B cell (primary cell): Measurements from ENCODE around the gene ACOX3. TPM values are rescaled to one million over a fixed set of nuclear protein-coding genes. Genes with fewer than 3 reads are reported as not detected.
"Not testable (repeated sequence)": the region's sequence is repeated elsewhere in the genome, so short reads cannot be mapped to it uniquely, and the experiment has no call there.

ENCODE experiments used
- ATAC-seq: fragments of 200-7000 bp; cut with Tn5 transposase; one replicate; pipeline ENCODE4 v1.10.0; 2021; ENCODE audit warnings: low read depth, mild to moderate bottlenecking, moderate number of reproducible peaks, moderate library complexity
- CTCF ChIA-PET: fragments of 350-600 bp; sonication (Branson Sonifier 250); formaldehyde crosslinking; loops from one replicate; lab custom pipeline; 2021; ENCODE audit warnings: antibody characterized with exemption, inconsistent platforms; lab: Charles Lee
- POLR2A ChIA-PET: fragments of 350-600 bp; sonication (Branson Sonifier 250); formaldehyde crosslinking; loops from one replicate; lab custom pipeline; 2021; ENCODE audit warnings: antibody characterized with exemption; lab: Charles Lee
- DNase-seq: peaks from one replicate; pipeline ENCODE4 v3.0.0; 2013
- H2AFZ ChIP-seq: 2 replicates; pipeline ENCODE4 v1.6.1; 2012; ENCODE audit warnings: mild to moderate bottlenecking, low read depth, low read length; ENCODE audit not compliant: insufficient read depth, poor library complexity, severe bottlenecking
- H3K27ac ChIP-seq, 2 donors: 1 replicate in 1 of 2; 2 replicates in 1 of 2; pipeline ENCODE4 v1.5.1; 2012 to 2013; ENCODE audit warnings: low read length in 2 of 2, mild to moderate bottlenecking in 2 of 2, moderate library complexity in 1 of 2
- H3K27me3 ChIP-seq, 4 experiments: fragments of 200-600 bp in 1 of 4; sonication (generic) in 1 of 4; replicated peaks in 1 of 4; 1 replicate in 2 of 4; 2 replicates in 2 of 4; pipeline versions ENCODE4 v1.6.1 to v1.7.0; 2013 to 2016; ENCODE audit warnings: low read length in 3 of 4, mild to moderate bottlenecking in 2 of 4, mixed read lengths in 1 of 4, moderate library complexity in 1 of 4; ENCODE audit not compliant: insufficient read depth in 4 of 4, control insufficient read depth in 3 of 4; ENCODE audit errors: control extremely low read depth in 1 of 4
- H3K36me3 ChIP-seq, 2 experiments: replicated peaks in 1 of 2; 1 replicate in 1 of 2; 2 replicates in 1 of 2; pipeline versions ENCODE4 v1.6.1 to v1.7.1; 2013; ENCODE audit warnings: low read length in 1 of 2; ENCODE audit not compliant: insufficient read depth in 2 of 2, control insufficient read depth in 1 of 2; ENCODE audit errors: control extremely low read depth in 1 of 2, extremely low read depth in 1 of 2
- H3K4me1 ChIP-seq, 2 donors: fragments of 200-600 bp in 1 of 2; sonication (generic) in 1 of 2; 1 replicate in 1 of 2; 2 replicates in 1 of 2; pipeline versions ENCODE4 v1.5.1 to v1.6.1; 2013 to 2017; ENCODE audit warnings: low read length in 2 of 2; ENCODE audit not compliant: control insufficient read depth in 2 of 2, insufficient read depth in 2 of 2
- H3K4me2 ChIP-seq: replicated peaks from 2 replicates; pipeline ENCODE3; 2012; ENCODE audit warnings: mild to moderate bottlenecking, low read depth, low read length; ENCODE audit not compliant: poor library complexity, severe bottlenecking
- H3K4me3 ChIP-seq, 5 experiments: fragments of 200-600 bp in 1 of 5; sonication (generic) in 1 of 5; 1 replicate in 3 of 5; 2 replicates in 2 of 5; pipeline versions ENCODE4 v1.5.1 to v1.7.0; 2011 to 2016; ENCODE audit warnings: low read length in 4 of 5, mild to moderate bottlenecking in 4 of 5, low read depth in 2 of 5, control low read depth in 1 of 5, moderate library complexity in 1 of 5; ENCODE audit not compliant: insufficient read depth in 1 of 5; ENCODE audit errors: control extremely low read depth in 1 of 5, extremely low read depth in 1 of 5
- H3K79me2 ChIP-seq: fragments of 200-600 bp; sonication (generic); one replicate; pipeline ENCODE4 v1.6.0; 2016; ENCODE audit warnings: low read length; ENCODE audit not compliant: control insufficient read depth, insufficient read depth
- H3K9ac ChIP-seq: fragments of 200-600 bp; sonication (generic); 2 replicates; pipeline ENCODE4 v1.6.1; 2017; ENCODE audit warnings: mild to moderate bottlenecking, low read length, moderate library complexity
- H3K9me3 ChIP-seq, 3 donors: one replicate each; pipeline versions ENCODE4 v1.6.1 to v1.7.1; 2013; ENCODE audit warnings: low read length in 2 of 3; ENCODE audit not compliant: control insufficient read depth in 2 of 3, insufficient read depth in 1 of 3; ENCODE audit errors: control extremely low read depth in 1 of 3
- H4K20me1 ChIP-seq: 2 replicates; pipeline ENCODE4 v1.6.0; 2012; ENCODE audit warnings: mild to moderate bottlenecking, low read length; ENCODE audit not compliant: insufficient read depth, control insufficient read depth, poor library complexity, severe bottlenecking
- H3K27ac Mint-ChIP-seq: one replicate; pipeline ENCODE4 v1.8.0; 2021; ENCODE audit warnings: mixed read lengths
- H3K27me3 Mint-ChIP-seq: one replicate; pipeline ENCODE4 v1.8.0; 2021; ENCODE audit warnings: mixed read lengths
- H3K4me1 Mint-ChIP-seq: one replicate; pipeline ENCODE4 v1.8.0; 2021; ENCODE audit warnings: mixed read lengths
- H3K4me3 Mint-ChIP-seq: one replicate; pipeline ENCODE4 v1.8.0; 2021; ENCODE audit warnings: mixed read lengths
- H3K9me3 Mint-ChIP-seq: one replicate; pipeline ENCODE4 v1.8.0; 2022; ENCODE audit warnings: mixed read lengths; ENCODE audit not compliant: insufficient read depth
- EZH2 ChIP-seq: IDR thresholded peaks from 2 replicates; pipeline ENCODE4 v1.6.1; 2012; ENCODE audit warnings: borderline replicate concordance, low read depth, mild to moderate bottlenecking, moderate library complexity, low read length; ENCODE audit not compliant: insufficient read depth, poor library complexity, severe bottlenecking
- WGBS: methylation state at CpG from one replicate; pipeline ENCODE4 v1.1.5; 2013; ENCODE audit warnings: missing lambda C conversion rate; ENCODE audit not compliant: insufficient coverage; 5-methylcytosine and 5-hydroxymethylcytosine counted together
- intact Hi-C: fragments of 100-400 bp; cut with micrococcal nuclease; formaldehyde crosslinking; loops from one replicate; pipeline ENCODE4 v1.10.0; 2022
- polyA plus RNA-seq: library from polyadenylated mRNA; depleted of rRNA; stranded (reverse); fragments of >200 nt; gene quantifications from 2 replicates; pipeline ENCODE4 v1.2.3, GENCODE V29; 2012
- total RNA-seq, 2 donors: library from RNA; stranded (reverse); fragments of 120-200 nt in 1 of 2; gene quantifications; 1 replicate in 1 of 2; 2 replicates in 1 of 2; pipeline versions ENCODE4 v1.2.3 to v1.2.4, GENCODE V29; 2013 to 2022
- TF ChIP-seq, protein P1 (sequence below): fragments of 200-600 bp; IDR thresholded peaks from one replicate; pipeline ENCODE4 v1.8.0; 2022; ENCODE audit warnings: antibody characterized with exemption, mild to moderate bottlenecking

Gene ACOX3
- total and polyA plus RNA-seq, 2 donors (not counting 1 experiment from before 2014, with no cell fraction given): 4.6 to 23.1 TPM

DNA sequence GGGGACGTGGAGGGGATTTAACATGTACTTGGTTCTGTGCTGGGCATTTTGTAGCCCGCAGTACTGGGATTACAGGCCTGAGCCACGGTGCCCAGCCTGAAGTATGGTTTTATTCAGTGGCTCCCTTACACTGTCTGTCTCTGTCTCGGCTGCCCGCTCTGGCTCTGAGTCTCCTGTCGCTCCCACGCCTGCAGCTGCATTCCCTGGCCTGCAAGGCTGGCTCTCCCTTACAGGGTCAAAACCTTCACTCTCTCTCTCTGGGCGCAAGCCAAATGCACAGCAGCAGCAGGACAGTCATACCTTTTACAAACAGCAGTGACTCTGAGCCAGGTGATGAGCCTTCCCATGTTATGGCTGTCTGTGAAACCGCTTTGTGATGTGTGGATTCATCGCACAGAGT lies 98.8 kb downstream of the ACOX3 start:
- CTCF ChIA-PET: no interaction called here
- H3K27ac Mint-ChIP-seq: no peak overlapping the region
- intact Hi-C loops: no loop called here

DNA sequence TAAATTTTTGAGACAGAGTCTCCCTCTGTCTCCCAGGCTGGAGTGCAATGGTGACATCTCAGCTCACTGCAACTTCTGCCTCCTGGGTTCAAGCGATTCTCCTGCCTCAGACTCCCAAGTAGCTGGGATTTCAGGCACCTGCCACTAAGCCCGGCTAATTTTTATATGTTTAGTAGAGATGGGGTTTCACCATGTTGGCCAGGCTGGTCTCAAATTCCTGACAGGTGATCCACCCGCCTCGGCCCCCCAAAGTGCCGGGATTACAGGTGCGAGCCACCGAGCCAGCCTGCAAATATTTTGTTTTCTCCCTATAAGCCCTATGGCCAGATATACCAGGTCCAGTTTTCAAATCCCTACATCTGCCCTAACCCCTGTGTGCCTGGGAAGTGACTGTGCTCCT lies 99.2 kb downstream of the ACOX3 start:
- H3K36me3 ChIP-seq, H3K9me3 ChIP-seq, H3K4me3 Mint-ChIP-seq, H3K27ac Mint-ChIP-seq, H3K4me3 ChIP-seq, H3K27me3 Mint-ChIP-seq, H2AFZ ChIP-seq, H3K4me1 Mint-ChIP-seq, POLR2A ChIA-PET, H3K27me3 ChIP-seq, CTCF ChIA-PET, DNase-seq, ATAC-seq, H3K4me1 ChIP-seq, H3K79me2 ChIP-seq, H3K27ac ChIP-seq, intact Hi-C loops, H3K9me3 Mint-ChIP-seq, H3K9ac ChIP-seq, H4K20me1 ChIP-seq, H3K4me2 ChIP-seq: not testable (repeated sequence)
- WGBS: 92% methylated on average over 2 of the region's 7 CpGs

More for the DNA sequence above, 98.8 kb downstream of the ACOX3 start:
- DNase-seq (no peak), ATAC-seq (no peak)
- Histone ChIP-seq H3K27ac (no peak overlapping the region), H4K20me1 (no peaks in the 10 kb centered on the region), H3K4me3 (no peak overlapping the region), H3K27me3 (peaks cover 0 to 3% (median 0%) of the 10 kb centered on the region in 4 experiments), H3K36me3 (no peaks in the 10 kb centered on the region), H2AFZ (no peak overlapping the region), H3K4me2 (no peak overlapping the region), H3K79me2 (no peaks in the 10 kb centered on the region), H3K9me3 (peaks cover 0 to 4% (median 4%) of the 10 kb centered on the region in 3 donors), H3K4me1 (no peaks in the 10 kb centered on the region), H3K9ac (no peak overlapping the region)
- H3K4me3 Mint-ChIP-seq: no peak overlapping the region
- H3K4me1 Mint-ChIP-seq: no peaks in the 10 kb centered on the region
- peaks cover 2% of the 10 kb centered on the region for H3K27me3 Mint-ChIP-seq
- WGBS: 92% methylated on average over 9 of the region's 10 CpGs
- H3K9me3 Mint-ChIP-seq: peaks cover 2% of the 10 kb centered on the region
- TF ChIP-seq, protein P1, sequence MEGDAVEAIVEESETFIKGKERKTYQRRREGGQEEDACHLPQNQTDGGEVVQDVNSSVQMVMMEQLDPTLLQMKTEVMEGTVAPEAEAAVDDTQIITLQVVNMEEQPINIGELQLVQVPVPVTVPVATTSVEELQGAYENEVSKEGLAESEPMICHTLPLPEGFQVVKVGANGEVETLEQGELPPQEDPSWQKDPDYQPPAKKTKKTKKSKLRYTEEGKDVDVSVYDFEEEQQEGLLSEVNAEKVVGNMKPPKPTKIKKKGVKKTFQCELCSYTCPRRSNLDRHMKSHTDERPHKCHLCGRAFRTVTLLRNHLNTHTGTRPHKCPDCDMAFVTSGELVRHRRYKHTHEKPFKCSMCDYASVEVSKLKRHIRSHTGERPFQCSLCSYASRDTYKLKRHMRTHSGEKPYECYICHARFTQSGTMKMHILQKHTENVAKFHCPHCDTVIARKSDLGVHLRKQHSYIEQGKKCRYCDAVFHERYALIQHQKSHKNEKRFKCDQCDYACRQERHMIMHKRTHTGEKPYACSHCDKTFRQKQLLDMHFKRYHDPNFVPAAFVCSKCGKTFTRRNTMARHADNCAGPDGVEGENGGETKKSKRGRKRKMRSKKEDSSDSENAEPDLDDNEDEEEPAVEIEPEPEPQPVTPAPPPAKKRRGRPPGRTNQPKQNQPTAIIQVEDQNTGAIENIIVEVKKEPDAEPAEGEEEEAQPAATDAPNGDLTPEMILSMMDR: no peak
- TF ChIP-seq EZH2: no peak
- POLR2A ChIA-PET: no interaction called here
